Head of caudate nucleus (tissue), 42 donors: ENCODE data around the gene TMEM80.

Experiments
- DNase-seq, 42 donors: peaks; one replicate each; pipeline versions ENCODE4 v3.0.0 to v3.0.0-alpha.2; 2020 to 2021; ENCODE audit warnings: mixed read lengths in 7 of 42
- intact Hi-C: fragments of 100-400 bp; cut with DNase I; formaldehyde crosslinking; loops from one replicate; pipeline ENCODE4 v1.15.0; 2022

The TMEM80 gene

DNA sequence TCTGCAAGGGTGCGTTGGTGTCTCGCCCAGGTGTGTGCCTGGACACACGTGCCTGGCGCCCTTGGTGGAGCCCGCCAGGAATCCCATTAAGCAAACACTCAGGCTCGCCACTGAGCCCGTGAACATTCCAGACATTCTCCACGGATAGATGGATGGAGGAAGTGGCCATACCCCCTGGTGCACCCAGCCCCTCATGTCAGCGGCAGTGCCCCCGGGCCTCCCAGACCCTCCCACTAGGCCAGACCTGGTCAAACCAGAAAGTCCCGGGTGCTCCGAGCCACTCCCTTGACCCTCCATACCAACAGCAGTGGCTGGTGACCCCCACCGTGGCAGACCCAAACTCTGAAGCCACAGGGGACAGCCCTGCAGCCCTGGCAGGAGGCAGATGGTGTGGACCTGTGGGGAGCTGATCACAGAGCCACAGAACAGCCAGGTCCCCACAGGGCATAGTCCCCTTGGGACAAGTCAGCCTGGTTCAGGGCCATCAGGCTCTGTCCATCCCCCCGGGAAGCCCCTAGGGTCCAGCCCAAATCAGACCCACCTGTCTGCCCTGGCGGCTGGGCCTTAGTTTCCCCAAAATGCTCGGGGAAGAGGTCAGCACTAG lies 12.3 kb downstream of the TMEM80 start:
- intact Hi-C loops, result no loop called here
- no peak for DNase-seq

DNA sequence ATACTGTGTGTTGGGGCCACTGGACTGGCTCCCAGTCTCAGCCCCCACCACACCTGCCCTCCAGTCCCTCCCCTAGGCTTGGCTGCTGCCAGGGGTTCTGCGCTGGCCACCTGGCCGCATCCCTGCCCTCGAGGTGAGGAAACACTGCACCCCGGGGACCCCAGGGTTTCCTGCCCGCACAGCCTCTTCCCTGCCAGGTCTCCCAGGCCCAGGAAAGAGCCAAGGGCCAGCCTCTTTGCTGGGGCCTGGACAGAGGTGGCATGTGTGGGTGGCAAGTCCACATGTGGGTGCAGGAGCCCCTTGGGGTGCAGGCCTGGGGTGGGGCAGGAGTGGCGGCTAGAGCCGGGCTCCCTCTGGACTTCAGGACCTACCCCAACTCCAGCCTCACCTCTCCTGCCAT lies 12.9 kb downstream of the TMEM80 start:
- intact Hi-C loops, result no loop called here
- no peak for DNase-seq

DNA sequence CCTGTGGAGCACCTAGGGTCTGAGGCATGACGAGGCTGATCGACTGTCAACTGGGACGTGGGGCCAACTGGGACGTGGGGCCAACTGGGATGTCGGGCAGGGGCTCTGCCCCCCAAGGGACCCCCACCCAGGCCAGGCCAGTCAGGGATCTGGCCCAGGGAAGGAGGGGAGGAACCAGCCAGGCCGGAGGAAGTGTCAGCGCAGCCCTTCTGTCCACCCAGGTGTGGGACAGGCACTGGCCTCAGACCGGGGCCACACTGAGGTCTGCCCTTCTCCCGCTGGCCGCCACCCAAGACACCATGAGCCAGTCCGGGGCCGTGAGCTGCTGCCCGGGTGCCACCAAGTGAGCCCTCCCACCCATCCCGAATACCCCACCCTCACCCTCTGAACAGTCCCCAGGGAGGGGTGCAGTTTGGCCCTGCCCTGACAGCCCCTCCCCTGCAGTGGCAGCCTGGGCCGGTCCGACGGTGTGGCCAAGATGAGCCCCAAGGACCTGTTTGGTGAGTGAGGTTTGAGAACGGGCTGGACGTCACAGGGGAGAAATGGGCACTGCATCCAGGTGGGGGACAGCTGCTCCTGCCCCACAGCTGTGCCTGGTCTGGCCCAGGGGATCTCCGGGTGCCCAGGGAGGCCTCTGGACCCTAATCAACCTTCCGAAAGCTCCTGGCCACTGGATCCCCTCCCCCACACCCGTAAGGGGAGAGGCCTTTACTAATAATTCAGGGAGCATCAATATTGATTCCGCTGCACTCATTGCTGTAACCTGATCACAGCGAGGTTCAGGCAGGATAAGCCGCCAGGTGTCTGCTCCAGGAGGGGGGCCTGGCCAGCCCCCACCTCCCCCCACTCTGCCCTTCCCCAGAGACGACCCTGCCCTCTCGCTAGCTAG lies 13.7 kb downstream of the TMEM80 start:
- intact Hi-C loops, result no loop called here
- no peak for DNase-seq

DNA sequence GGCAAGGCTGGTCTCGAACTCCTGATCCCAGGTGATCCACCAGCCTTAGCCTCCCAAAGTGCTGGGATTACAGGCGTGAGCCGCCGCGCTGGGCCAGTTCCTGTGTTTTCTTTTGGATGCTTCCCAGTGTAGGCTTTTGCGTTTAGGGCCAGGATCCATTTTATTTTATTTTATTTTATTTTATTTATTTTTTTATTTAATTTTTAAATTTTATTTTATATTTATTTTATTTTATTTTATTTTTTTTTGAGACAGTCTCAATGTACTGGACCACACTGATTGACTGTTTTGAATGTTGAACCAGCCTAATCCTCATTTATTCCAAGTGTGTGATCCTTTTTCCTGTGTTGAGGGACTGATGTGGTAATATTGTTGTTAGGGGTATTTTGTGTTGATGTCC lies 18.8 kb downstream of the TMEM80 start:
- no peak for DNase-seq

DNA sequence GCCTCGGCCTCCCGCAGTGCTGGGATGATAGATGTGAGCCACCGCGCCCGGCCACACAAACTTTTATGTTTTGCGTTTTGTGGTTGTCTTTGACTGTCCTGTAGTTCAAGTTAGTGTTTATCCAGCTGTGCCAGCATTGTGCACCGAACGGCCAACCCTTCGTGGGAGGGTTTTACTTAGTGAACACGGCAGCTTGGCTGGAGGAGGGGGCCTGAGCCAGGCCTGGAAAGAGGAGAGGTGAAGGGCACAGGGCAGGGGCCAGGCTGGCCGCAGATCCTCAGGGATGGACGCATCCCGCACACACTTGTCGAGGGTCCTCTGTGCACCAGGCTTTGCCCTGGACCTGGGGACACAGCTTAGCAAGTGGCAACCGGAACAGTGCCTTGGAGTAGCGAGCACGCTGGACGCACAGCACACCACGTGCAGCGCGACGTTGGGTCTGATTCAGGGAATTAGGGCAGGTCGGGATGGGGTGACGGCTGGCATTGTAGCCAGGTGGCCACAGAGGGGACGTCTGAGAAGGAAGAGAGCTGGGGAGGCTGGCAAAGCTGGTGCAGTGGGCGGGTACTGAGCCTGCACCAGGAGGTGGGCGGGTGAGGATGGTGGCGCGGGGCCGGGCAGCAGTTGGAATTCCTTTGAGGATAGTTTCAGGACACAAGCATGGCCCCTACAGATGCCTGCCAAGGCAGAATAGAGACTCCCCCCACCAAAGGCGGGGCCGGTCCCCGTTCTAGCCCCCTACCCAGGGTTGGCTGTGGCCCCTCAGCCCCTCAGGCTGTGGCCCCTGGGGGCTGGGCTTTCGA lies 23.8 kb downstream of the TMEM80 start:
- peak in 1 of 42 donors; percentile 26 for DNase-seq
- intact Hi-C loops, result loop anchor here (5.0 kb wide), 1 partner anchor 57 kb away; no protein-coding TSS in a partner anchor

More for the DNA sequence above, 18.8 kb downstream of the TMEM80 start:
- intact Hi-C loops, result no loop called here

DNA sequence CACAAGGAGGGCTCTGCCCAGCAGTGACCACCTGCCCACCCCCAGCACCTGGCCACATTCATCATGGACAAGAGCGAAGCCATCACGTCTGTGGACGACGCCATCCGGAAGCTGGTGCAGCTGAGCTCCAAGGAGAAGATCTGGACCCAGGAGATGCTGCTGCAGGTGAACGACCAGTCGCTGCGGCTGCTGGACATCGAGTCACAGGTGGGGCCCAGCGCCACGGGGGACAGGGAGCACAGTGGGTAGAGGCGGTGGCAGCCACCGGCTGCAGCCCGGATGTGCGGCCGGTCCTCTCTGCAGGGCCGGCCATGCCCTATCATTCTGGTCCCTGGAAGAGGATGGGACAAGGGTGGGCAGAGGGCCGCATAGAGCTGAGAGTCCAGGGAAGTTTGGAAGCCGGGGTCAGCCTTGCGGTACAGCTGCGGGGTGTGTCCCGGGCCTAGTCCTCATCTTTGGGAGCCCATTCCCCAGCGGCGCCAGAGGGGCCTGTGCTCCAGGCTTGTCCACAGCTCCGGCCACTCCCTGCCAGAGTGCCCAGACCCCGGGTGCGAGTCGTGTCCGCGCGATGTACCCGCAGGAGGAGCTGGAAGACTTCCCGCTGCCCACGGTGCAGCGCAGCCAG lies 24.5 kb downstream of the TMEM80 start:
- intact Hi-C loops, result loop anchor here (5.0 kb wide), 1 partner anchor 58 kb away; no protein-coding TSS in a partner anchor
- DNase-seq, result peak in 1 of 42 donors; percentile 26

DNA sequence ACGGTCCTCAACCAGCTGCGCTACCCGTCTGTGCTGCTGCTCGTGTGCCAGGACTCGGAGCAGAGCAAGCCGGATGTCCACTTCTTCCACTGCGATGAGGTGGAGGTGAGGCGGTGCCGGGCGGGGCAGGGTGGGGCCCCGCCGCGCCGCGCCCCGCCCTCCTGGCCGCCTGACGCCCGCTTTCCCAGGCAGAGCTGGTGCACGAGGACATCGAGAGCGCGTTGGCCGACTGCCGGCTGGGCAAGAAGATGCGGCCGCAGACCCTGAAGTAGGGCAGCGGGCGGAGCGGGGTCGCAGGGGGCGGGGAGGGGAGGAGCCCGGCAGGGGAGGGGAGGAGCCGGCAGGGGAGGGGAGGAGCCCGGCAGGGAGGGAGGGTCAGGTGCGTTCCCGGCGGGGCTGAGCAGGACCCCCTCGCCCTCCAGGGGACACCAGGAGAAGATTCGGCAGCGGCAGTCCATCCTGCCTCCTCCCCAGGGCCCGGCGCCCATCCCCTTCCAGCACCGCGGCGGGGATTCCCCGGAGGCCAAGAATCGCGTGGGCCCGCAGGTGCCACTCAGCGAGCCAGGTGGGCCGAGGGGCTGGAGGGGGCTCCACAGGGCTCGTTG lies 25.1 kb downstream of the TMEM80 start:
- peak in 9 of 42 donors; percentile 37 to 84 (median 55) for DNase-seq
- intact Hi-C loops, result loop anchor here (5.0 kb wide), 1 partner anchor 58 kb away; no protein-coding TSS in a partner anchor

DNA sequence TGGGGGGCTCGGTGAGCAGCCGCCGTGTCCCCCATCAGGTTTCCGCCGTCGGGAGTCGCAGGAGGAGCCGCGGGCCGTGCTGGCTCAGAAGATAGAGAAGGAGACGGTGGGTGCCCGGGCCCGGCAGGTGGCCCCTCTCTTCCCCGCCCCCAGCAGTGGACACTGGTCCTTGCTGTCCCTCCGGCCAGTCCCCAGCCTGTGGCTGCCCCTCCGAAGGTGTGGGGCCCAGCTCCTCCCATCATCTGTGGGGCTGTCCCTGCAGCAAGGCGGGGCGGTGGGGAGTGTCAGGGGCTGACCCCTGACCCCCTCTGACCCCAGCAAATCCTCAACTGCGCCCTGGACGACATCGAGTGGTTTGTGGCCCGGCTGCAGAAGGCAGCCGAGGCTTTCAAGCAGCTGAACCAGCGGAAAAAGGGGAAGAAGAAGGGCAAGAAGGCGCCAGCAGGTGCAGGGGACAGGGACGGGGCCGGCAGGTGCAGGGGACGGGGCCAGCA lies 25.7 kb downstream of the TMEM80 start:
- DNase-seq, result no peak
- intact Hi-C loops, result loop anchor here (5.0 kb wide), 1 partner anchor 59 kb away; no protein-coding TSS in a partner anchor

DNA sequence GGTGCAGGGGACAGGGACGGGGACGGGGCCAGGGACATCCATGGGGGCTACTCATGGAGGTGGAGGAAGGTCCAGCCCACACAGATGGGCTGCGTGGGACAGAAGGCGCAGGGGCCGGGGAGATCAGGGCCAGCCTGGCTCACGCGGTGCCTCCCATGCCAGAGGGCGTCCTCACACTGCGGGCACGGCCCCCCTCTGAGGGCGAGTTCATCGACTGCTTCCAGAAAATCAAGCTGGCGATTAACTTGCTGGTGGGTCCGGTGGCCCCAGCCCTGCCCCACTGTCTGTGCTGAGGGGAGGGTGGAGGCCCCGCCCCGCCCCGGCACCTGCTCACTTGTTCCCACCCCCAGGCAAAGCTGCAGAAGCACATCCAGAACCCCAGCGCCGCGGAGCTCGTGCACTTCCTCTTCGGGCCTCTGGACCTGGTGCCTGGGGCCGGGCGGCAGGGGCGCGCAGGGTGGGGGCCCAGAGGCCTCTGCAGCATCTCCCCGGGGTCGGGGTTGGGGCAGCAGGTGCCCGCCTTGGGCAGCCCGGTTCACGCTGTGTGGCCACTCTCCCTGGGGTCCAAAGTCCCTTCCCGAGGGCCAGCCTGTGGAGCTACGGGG lies 26.2 kb downstream of the TMEM80 start:
- peak in 2 of 42 donors; percentile 30 to 31 for DNase-seq
- intact Hi-C loops, result loop anchor here (5.0 kb wide), 1 partner anchor 60 kb away; no protein-coding TSS in a partner anchor

DNA sequence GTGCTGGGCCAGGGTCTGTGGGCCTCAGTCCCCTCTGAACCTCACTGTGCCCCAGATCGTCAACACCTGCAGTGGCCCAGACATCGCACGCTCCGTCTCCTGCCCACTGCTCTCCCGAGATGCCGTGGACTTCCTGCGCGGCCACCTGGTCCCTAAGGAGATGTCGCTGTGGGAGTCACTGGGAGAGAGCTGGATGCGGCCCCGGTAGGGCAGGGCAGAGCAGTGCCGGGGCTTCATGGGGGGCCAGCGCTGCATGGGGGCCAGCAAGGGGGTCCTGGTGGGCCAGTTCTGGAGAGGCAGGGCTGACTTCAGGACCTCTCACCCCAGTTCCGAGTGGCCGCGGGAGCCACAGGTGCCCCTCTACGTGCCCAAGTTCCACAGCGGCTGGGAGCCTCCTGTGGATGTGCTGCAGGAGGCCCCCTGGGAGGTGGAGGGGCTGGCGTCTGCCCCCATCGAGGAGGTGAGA lies 26.8 kb downstream of the TMEM80 start:
- DNase-seq, result no peak
- intact Hi-C loops, result loop anchor here (5.0 kb wide), 1 partner anchor 60 kb away; no protein-coding TSS in a partner anchor

DNA sequence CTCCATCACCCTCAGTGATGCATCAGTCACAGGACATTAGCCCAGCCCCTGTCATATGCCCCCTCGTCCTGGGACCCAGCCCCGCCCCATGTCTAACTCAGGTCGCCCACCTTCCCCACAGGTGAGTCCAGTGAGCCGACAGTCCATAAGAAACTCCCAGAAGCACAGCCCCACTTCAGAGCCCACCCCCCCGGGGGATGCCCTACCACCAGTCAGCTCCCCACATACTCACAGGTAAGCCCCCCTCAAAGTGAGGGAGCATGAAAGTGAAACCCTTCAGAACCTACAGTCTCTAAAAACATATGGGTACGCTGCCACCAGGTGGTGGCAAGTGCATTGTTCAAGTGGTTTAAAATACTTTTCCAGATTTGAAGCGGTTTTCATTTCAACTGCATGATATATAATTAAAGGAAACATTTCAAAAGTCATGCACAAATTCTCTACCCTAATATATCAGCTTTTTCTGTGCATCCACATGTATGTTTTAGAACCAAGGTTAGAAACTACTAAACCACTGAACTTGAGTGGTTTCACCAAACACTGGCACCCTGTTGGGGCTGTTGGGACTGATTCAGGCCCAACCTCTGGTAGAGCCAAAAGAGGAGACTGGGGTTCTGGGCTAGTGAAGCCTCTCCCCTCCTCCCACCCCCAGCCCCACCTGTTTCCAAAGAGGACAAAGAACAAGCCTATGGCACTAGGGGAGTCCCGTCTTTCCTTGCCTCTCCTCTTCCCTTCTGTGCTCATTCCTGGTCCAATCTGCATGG lies 27.7 kb downstream of the TMEM80 start:
- peak in 19 of 42 donors; percentile 39 to 75 (median 55) for DNase-seq
- intact Hi-C loops, result loop anchor here (5.0 kb wide), 1 partner anchor 61 kb away; no protein-coding TSS in a partner anchor

DNA sequence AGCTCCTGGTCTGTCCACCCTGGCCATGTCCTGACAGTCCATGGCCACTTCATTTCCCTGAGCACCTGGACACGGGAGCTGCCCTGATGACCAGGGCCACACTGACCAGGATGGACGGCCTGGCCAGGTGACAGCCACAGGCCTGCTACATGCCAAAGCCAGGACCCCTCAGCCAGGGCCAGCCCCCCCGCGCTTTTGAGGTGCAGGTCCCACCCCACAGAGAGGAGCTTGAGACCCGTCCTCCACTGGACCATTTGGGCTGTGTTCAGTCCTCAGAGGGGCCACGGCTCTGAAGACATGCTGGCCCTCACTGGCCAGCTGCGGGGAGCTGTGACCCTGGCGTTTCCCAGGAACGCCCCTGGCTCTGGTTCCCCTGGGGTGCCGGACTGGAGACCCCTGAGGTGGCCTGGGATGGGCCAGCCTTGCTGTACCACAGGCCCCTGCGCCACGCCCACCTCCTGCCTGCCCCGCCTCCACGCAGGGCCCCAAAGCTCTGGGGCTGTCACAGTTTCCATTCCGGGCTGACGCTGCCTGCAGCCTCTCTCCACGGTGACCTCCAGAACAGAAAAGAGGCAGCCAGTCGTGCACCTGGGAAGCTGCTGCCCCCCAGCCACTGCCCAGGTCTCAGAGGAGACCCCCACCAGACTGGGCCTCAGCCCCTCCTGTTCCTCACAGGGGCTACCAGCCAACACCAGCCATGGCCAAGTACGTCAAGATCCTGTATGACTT lies 28.6 kb downstream of the TMEM80 start:
- intact Hi-C loops, result loop anchor here (5.0 kb wide), 1 partner anchor 62 kb away; no protein-coding TSS in a partner anchor
- DNase-seq, result peak in 1 of 42 donors; percentile 27

DNA sequence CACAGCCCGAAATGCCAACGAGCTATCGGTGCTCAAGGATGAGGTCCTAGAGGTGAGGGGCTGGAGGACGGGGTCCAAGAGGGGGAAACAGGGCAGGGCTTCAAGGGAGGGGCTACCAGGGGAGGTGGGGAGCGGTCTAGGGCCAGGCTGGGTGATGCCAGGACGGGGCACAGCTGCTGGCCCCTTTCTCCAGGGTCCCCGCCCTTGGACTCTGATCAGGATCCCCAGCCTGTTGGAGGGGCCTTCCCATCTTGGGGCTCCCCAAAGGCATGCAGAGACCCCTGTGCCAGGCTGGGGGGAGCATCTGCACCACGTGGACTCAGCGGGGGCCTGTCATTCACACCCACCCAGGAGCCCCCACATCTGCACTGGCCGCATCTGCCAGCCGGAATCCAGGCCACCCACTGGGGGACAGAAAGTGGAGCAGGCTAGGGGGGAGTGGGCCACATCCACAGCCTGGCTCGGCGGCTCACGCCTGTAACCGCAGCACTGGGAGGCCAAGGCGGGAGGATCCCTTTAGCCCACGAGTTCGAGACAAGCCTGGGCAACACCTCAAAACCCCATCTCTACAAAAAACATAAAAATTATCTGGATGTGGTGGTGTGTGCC lies 29.3 kb downstream of the TMEM80 start:
- intact Hi-C loops, result loop anchor here (5.0 kb wide), 2 partner anchors 63 to 72 kb away; partner anchors contain the start of gene SLC25A22

DNA sequence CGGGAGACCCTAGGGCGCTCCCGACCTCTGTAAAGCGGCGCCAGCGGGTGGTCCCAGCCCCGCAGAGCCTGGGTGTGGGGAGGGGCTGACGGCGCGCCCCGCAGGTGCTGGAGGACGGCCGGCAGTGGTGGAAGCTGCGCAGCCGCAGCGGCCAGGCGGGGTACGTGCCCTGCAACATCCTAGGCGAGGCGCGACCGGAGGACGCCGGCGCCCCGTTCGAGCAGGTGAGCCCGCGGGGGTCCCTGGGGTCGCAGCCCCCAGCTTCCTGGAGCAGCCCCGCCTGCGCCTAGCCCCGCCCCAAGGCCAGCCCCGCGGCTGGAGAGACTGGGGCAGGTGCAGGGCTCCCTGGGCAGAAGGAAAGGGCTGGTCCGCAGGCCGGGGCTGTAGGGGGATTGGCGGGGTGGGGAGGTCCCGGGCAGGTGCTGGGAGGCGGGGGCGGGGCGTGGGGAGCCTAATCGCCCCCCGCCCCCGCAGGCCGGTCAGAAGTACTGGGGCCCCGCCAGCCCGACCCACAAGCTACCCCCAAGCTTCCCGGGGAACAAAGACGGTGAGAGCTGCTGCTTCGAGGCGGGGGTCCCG lies 30.1 kb downstream of the TMEM80 start:
- intact Hi-C loops, result loop anchor here (5.0 kb wide), 1 partner anchor 72 kb away; the partner anchor contains the start of gene SLC25A22
- DNase-seq, result no peak

More for the DNA sequence above, 29.3 kb downstream of the TMEM80 start:
- no peak for DNase-seq
